Pancreas (tissue), 10 donors: ENCODE measurements around the gene PRKCE. TPM values are rescaled to one million over a fixed set of nuclear protein-coding genes. Genes with fewer than 3 reads are reported as not detected.

Experiments used
- ATAC-seq, 4 donors: fragments of 200-7000 bp; cut with Tn5 transposase; one replicate each; pipeline versions ENCODE4 v1.8.0 to v1.9.1; 2020; ENCODE audit warnings: mild to moderate bottlenecking in 4 of 4, moderate library complexity in 4 of 4
- DNase-seq, 6 donors: peaks; one replicate each; pipeline ENCODE4 v3.0.0-alpha.2; 2020
- FAIRE-seq: peaks from 2 replicates; lab custom pipeline; 2012; peaks lifted over from hg19 to GRCh38; lab: Jason Lieb, UNC
- H3K27ac ChIP-seq, 4 donors: fragments of 200-600 bp; sonication (generic); 1 replicate in 3 of 4; 2 replicates in 1 of 4; pipeline versions ENCODE4 v1.5.0 to v1.8.0; 2020
- H3K27me3 ChIP-seq, 4 donors: fragments of 200-600 bp; one replicate each; pipeline ENCODE4 v1.8.0; 2021
- H3K36me3 ChIP-seq, 3 donors: fragments of 200-600 bp; sonication (generic) in 1 of 3; one replicate each; pipeline versions ENCODE4 v1.5.0 to v1.8.0; 2020 to 2021
- H3K4me1 ChIP-seq, 3 donors: fragments of 200-600 bp; one replicate each; pipeline ENCODE4 v1.8.0; 2021
- H3K4me3 ChIP-seq, 4 donors: fragments of 200-600 bp; sonication (generic) in 2 of 4; one replicate each; pipeline versions ENCODE4 v1.5.0 to v1.8.0; 2020 to 2021
- H3K9me3 ChIP-seq, 4 donors: fragments of 200-600 bp; one replicate each; pipeline ENCODE4 v1.8.0; 2021
- CTCF ChIP-seq, 4 donors: fragments of 200-600 bp; sonication (generic) in 3 of 4; IDR thresholded peaks; one replicate each; pipeline versions ENCODE4 v1.5.0 to v1.8.0; 2021; ENCODE audit warnings: antibody characterized with exemption in 4 of 4
- WGBS, 2 donors: extraction: QIAGEN DNeasy Blood & Tissue Kit; methylation state at CpG; one replicate each; pipeline ENCODE4 v1.1.7; 2013; 5-methylcytosine and 5-hydroxymethylcytosine counted together
- intact Hi-C, 3 donors: fragments of 100-400 bp; cut with DNase I; formaldehyde crosslinking; loops; one replicate each; pipeline versions ENCODE4 v1.11.1 to v1.14.2; 2022
- polyA plus RNA-seq, 2 donors: library from polyadenylated mRNA; stranded (reverse); fragments of 200-250 nt; gene quantifications; one replicate each; pipeline ENCODE4 v1.2.3, GENCODE V29; 2013
- total RNA-seq, 6 donors: library from RNA; stranded (reverse); fragmentation: NEBNext Ultra II Directional in 4 of 6; extraction: Animal tissue kit (Norgen Biotek cat#: 25700) in 4 of 6; gene quantifications; one replicate each; pipeline versions ENCODE4 v1.2.1 to v1.2.4, GENCODE V29; 2021 to 2023
- donor health status: healthy with polysubstance abuse.
- donor health status: DM: no; HTN: no; CAD: no; lungs with moderate emphysema.
- donor health status: DM: no; HTN: no; CAD: no.
- donor health status: control.
- donor health status: control.
- donor health status: Bipolar disorder and iron deficiency.
- donor health status: DM: yes; HTN: yes; CAD: no.
- donor health status: DM: no; HTN: no; CAD: no.
- donor health status: DM: no; HTN: no; CAD: no.
- donor health status: DM: yes; HTN: yes; CAD: no.

The PRKCE gene
- total and polyA plus RNA-seq, 8 donors = 4.0 to 19.4 (median 10.0) TPM

- 92 to 94% methylated on average over 5 of the region's 5 CpGs for WGBS, 2 donors
- FAIRE-seq = no peak
- H3K27me3 ChIP-seq = no peaks in the 10 kb centered on the region
- H3K36me3 ChIP-seq = no peaks in the 10 kb centered on the region
- H3K9me3 ChIP-seq = peaks cover 0 to 1% (median 0%) of the 10 kb centered on the region in 4 donors
- no peaks in the 10 kb centered on the region for H3K4me1 ChIP-seq
- H3K27ac ChIP-seq = no peak overlapping the region
- no peak overlapping the region for H3K4me3 ChIP-seq
- no peak for TF ChIP-seq CTCF (IDR thresholded peaks at IDR 0.05)
- intact Hi-C loops = no loop called here
- ATAC-seq = no peak
- DNase-seq = no peak
Observed at GRCh38 chr2:45950606-45951005, 299.1 kb downstream of the PRKCE start.

GRCh38 chr2:45951025-45951727 is 299.7 kb downstream of the PRKCE start:
- 93 to 95% methylated on average over 7 of the region's 7 CpGs for WGBS, 2 donors
- no peaks in the 10 kb centered on the region for H3K27me3 ChIP-seq
- no peak for ATAC-seq
- DNase-seq = no peak
- no peak overlapping the region for H3K4me3 ChIP-seq
- intact Hi-C loops = no loop called here
- no peaks in the 10 kb centered on the region for H3K36me3 ChIP-seq
- H3K4me1 ChIP-seq = no peaks in the 10 kb centered on the region
- no peak for TF ChIP-seq CTCF (IDR thresholded peaks at IDR 0.05)
- no peak overlapping the region for H3K27ac ChIP-seq
- no peak for FAIRE-seq
- H3K9me3 ChIP-seq = peaks cover 0 to 2% (median 0%) of the 10 kb centered on the region in 4 donors

- H3K4me3 ChIP-seq = no peak overlapping the region
- FAIRE-seq (no peak), ATAC-seq (no peak), DNase-seq (no peak)
- 91 to 93% methylated on average over 4 of the region's 4 CpGs for WGBS, 2 donors
- intact Hi-C loops = no loop called here
- H3K27ac ChIP-seq = no peak overlapping the region
- peaks cover 0 to 2% (median 0%) of the 10 kb centered on the region in 4 donors for H3K9me3 ChIP-seq
- no peaks in the 10 kb centered on the region for H3K4me1 ChIP-seq
- TF ChIP-seq CTCF (IDR thresholded peaks at IDR 0.05) = no peak
- no peaks in the 10 kb centered on the region for H3K36me3 ChIP-seq
- H3K27me3 ChIP-seq = no peaks in the 10 kb centered on the region
Observed at GRCh38 chr2:45952591-45952990, 301.1 kb downstream of the PRKCE start.

- H3K4me1 ChIP-seq = no peaks in the 10 kb centered on the region
- H3K36me3 ChIP-seq = no peaks in the 10 kb centered on the region
- ATAC-seq (no peak), DNase-seq (no peak), FAIRE-seq (no peak)
- TF ChIP-seq CTCF (IDR thresholded peaks at IDR 0.05) = no peak
- H3K4me3 ChIP-seq = no peak overlapping the region
- no peak overlapping the region for H3K27ac ChIP-seq
- WGBS, 2 donors = 88 to 89% methylated on average over 11 of the region's 11 CpGs
- H3K27me3 ChIP-seq = no peaks in the 10 kb centered on the region
- intact Hi-C loops = no loop called here
- H3K9me3 ChIP-seq = peaks cover 0 to 2% (median 0%) of the 10 kb centered on the region in 4 donors
Observed at GRCh38 chr2:45953376-45954027, 302.0 kb downstream of the PRKCE start.
